Fibroblast of gingiva (primary cell): ENCODE results near the gene MT1E.
A peak's percentile ranks its signal among the peaks of the same experiment; 100 is the strongest.
"Not testable (repeated sequence)": the region's sequence is repeated elsewhere in the genome, so short reads cannot be mapped to it uniquely, and the experiment has no call there.

Source experiments
- DNase-seq: peaks from one replicate; pipeline ENCODE4 v3.0.0-alpha.2; 2011; ENCODE audit warnings: low read depth

The MT1E gene

DNA sequence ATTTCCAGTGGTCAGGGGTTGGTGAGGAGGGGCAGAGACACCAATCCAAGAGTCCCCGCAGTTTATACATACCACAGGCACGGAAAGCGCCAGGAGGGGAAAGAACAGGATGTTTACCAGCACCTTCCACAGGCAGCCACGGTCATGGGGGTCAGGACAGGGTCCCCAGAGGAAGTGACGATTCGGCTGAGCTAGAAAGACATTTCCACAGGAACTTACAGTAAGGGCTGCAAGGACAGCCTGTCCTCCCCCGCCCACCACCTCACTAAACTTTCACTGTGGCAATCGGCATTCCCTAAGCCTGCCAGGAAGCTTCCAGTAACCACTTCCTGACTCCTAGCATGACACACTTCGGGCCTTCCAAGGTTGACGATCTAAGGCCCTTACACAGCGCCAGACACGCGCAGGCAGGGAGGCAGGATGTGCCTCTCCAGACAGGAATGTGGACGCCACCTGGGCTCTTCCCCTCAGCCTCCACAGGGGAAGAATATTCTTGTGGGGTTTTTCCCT is 18.4 kb upstream of the MT1E start:
- DNase-seq = peak; percentile 100

DNA sequence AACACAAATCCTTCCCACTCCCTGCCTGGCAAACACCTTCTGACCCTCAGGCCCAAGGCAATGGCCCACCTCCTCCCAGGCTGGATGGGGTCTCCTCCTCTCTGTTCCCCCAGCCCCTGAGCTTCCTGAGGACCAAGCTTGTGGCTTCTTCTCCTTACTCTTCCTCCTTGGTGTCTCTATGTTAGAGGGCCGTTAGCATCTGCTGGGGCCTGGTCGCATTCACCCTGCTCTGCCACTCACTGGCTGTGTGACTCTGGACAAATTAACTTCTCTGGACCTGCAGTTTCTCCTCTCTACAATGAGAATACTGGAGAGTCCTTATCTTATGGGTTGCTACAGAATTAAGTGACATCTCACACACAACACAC is 17.9 kb upstream of the MT1E start:
- no peak for DNase-seq

DNA sequence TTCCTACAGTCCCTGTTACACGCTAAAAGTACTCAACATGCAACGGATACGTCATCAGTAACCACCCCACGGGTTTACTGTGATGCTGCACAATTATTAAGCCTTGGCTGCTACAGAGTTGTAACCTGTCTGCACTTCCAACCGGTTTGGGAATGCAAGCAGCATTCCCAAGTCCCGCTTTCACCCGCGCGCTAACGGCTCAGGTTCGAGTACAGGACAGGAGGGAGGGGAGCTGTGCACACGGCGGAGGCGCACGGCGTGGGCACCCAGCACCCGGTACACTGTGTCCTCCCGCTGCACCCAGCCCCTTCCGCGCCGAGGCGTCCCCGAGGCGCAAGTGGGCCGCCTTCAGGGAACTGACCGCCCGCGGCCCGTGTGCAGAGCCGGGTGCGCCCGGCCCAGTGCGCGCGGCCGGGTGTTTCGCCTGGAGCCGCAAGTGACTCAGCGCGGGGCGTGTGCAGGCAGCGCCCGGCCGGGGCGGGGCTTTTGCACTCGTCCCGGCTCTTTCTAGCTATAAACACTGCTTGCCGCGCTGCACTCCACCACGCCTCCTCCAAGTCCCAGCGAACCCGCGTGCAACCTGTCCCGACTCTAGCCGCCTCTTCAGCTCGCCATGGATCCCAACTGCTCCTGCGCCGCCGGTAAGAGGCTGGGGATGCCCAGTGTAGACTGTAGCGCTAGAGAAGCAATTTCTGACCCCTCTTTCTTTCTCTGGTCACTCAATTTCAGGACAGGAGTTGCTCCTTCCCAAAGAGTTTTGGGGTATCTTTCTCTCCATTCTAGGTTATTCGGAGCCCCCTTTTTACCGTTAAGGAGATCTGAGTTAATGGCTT is 17.3 kb upstream of the MT1E start, which contains the start of gene MT2A:
Gene MT2A (plus strand): TSS at position 542 of the 833 bp plus-strand sequence. CDS start 72 bp downstream, at position 614.
- DNase-seq = peak; percentile 97

DNA sequence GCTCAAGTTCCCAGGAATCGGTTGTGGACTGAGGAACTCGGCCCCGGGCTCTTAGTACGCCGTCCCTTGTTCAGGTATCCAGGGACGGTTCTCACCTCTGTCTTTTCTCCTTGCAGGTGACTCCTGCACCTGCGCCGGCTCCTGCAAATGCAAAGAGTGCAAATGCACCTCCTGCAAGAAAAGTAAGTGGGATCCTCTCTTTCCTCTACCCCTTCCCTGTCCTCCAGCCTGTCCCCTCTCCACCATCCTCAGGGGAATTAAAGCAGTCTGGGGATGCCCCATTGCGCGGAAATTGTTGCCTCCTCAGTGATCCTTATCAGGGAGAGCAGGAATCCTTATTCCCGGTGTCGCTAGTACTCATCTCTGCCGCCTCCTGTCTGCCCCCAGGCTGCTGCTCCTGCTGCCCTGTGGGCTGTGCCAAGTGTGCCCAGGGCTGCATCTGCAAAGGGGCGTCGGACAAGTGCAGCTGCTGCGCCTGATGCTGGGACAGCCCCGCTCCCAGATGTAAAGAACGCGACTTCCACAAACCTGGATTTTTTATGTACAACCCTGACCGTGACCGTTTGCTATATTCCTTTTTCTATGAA is 16.6 kb upstream of the MT1E start:
- peak; percentile 18 for DNase-seq

DNA sequence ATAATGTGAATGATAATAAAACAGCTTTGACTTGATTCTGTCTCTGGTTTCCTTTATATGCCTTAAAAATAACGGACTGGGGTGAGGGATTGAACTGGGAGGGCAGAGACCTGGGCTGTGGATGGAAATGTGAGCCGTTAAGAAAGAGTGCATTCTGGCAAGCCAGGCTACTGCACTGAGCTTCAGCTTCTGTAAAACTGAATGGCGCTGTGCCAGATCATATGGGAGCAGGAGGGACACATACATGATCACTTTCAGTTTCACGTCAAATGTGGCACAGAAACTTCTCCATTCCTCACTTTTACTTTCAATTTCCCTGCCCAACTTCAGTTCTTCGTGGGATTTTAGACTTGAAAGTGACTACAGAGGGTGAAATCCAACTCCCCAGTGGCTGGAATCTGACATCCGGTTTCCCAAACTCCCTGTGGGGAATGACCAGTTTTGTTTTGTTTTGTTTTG is 16.1 kb upstream of the MT1E start:
- peak; percentile 85 for DNase-seq

DNA sequence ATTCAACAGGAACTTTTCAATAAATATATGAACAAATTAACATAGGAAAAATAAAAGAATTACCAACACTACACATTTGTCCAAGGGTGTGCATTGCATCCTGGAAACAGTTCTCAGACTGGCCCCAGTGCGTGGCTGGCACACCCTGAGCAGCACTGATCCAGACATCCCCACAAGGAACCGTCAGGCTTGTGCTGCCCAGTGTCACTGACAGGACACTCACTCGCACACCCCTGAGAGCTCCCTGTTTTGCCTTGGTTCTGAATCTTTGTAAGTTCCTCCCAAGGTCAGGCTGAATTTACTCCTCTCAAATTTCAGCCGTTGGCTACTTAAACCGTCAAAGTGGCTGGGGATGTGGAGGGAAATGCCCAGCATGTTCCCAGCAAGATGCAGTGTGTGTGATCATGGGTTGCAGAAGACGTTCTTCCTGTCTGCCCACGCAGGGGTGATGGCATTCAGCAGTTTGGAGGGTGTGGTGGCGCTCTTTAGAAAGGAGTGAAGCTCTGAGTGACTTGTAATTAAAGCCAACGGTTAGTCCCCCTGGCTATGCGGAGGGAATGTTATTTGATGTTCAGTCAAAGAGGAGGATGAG is 15.5 kb upstream of the MT1E start:
- DNase-seq = peak; percentile 95

DNA sequence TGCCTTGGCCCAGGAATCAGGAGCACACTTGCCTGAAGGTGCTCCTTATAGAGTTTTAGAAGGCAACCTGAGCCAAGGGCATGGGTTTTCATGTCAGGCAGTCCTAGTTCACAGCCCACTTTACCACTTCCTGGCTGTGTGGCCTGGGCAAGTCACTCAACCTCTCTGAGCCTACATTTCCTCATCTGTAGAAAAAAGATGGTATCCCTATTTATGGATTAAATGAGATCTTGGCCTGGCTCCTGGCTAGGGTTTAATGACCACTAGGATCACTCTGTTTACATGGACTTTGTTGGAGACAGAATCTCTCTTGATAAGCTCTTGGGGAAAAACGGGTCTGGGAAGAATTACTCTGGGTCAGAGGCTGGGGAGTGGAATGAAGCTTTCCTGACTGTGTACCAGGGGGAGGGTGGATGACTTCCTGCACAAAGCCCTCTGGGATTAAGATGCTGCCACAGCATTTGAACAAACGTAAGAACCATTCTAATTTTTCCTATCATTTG is 14.9 kb upstream of the MT1E start:
- DNase-seq = peak; percentile 81

DNA sequence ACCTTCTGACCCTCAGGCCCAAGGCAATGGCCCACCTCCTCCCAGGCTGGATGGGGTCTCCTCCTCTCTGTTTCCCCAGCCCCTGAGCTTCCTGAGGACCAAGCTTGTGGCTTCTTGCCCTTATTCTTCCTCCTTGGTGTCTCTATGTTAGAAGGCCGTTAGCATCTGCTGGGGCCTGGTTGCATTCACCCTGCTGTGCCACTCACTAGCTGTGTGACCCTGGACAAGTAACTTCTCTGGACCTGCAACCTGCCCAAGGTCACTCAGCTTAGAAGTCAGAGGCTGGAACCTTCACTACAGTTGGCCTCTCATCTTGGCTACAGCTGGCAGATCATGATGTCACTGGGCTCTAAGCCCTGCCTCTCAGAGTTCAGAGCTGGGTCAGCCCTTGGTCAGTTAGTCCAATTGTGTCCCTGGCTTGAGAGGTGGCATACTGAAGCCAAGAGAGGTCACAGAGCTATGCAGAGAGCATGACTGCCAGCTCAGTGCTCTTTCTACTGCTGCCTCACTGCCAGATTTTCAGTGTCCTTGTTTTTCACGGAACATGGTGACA is 14.2 kb upstream of the MT1E start:
- peak; percentile 82 for DNase-seq

DNA sequence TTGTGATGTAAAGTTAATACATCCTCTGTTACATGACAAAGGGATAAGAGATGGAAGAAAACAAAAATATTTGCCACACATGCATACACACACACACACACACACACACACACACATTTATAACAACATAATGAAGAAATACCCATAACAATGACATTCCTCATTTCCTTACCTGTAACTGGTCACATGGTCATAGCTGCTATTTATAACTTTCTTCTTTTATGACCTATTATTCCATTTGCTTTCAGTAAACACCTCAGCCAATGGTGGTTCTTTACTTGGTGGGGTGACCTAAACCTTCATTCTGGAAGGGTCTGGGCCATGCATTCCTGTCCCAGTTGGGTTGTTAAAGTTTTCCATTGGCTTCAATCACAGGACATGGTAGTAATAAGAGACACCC is 11.9 kb upstream of the MT1E start:
- no peak for DNase-seq

DNA sequence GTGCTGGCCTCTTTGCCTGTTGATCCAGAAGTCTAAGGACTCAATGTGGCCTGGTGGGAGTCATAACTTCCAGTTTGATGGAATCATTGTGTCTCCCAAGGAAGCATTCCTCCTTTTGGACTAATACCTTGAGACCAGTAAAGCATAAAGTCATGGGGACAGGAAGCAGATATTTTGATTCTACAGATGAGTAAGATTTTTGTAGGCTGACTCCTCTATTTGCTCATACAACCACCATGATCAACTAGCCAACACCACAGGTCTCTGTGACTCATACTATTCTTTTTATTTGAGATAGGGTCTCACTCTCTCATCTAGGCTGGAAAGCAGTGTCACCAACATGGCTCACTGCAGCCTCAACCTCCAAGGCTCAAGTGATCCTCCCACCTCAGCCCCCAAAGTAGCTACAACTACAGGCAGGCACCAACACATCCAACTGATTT is 11.0 kb upstream of the MT1E start:
- no peak for DNase-seq

DNA sequence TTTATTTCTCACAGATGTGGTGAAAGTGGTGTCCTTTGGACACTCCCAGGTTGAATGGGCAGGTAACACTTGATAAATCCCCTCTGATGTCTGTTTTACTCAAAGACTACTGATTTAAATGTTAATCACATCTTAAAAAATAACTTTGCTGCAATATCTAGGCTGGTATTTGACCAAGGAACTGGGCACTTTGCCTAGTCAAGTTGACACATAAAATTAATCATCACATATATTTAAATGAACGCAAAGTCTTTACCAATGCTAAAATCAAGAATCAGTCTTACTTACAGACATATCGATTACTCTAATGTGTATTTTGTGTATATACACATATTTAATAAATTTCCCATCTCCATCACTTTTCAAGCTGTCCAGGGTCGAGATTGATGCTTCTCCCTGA is 10.2 kb upstream of the MT1E start:
- peak; percentile 54 for DNase-seq

DNA sequence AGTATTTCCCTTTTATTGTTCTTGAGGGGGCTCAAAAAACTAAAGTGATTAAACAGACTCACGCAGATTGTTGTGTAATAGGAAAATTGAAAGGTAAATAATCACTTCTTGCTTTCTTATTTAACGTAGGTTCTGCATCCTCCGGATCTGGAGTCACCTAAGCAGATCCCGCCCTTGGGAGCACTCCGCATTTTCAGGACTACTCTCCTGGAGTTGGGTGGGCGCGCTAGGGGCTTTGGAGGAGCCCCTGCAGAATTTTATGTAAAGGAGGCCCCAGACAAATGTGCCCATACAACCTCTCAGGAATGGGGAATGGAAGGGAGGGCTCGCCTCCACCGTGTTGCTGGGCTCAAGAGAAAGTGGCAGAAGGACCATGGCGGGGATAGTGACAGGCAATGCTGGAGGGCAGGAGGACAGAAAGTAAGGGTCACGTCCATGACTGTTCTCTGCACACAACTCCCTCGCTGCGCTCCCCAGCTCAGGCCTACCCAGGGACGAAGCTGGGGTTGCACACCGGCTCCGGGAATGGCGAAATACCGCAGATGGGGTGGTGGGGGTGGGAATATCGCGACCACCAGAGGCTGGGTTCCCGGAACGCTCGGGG is 8.9 kb upstream of the MT1E start:
- DNase-seq = no peak

DNA sequence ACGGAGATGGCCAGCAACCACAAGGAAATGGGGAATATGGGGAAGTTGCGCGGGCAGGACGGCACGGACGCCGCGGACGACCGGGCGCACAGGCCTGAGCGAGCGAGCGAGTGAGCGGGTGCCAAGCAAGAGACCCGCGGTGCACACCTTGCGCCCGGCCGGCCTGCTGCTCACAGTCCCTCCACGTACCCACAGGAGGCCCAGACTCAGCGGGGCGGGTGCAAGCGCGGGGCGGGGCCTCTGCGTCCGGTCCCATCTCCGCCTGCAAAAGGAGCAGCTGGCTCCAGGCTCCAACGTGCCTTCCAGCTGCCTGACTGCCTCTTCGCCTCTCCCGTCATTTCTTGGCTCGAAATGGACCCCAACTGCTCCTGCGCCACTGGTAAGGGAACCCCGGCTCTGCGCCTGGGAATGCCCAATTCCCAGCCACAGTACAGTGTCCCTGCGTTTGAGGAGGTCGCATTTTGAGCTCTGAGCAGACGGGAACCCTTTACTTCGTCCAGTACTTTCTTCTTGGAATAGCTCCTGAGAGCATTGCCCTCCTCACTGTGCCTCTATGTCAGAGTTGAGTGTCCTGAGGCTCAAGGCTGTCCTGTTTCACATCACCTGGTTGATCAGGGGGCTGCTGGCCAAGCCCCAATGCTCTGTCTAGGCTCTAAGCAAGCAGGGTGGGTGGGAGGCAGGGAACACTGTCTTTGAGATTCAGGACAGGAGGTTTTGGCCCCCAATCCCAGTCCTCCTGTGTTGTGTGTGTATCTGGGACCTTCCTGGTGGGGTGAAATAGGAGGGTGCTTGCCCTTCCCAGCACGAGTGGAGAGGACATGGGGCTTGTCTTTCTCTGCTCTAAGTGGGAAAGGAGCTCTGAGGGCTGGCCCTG is 8.1 kb upstream of the MT1E start:
- peak; percentile 82 for DNase-seq

DNA sequence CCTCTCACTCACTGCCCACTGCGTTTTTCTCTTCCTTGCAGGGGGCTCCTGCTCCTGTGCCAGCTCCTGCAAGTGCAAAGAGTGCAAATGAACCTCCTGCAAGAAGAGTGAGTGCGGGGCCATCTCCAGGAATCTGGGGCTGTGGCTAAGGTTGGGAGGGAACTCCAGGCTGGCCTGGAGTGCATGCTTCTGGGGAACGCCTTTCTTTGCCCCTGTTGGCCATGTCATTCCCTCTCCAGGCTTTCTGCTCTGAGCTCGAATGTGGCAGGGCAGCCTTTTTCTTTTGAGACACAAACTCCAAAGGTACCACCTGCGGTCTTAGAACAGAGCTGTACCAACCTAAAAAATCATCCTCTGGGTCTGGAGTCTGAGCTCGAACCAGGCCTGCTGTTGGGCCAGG is 7.4 kb upstream of the MT1E start:
- DNase-seq = no peak

DNA sequence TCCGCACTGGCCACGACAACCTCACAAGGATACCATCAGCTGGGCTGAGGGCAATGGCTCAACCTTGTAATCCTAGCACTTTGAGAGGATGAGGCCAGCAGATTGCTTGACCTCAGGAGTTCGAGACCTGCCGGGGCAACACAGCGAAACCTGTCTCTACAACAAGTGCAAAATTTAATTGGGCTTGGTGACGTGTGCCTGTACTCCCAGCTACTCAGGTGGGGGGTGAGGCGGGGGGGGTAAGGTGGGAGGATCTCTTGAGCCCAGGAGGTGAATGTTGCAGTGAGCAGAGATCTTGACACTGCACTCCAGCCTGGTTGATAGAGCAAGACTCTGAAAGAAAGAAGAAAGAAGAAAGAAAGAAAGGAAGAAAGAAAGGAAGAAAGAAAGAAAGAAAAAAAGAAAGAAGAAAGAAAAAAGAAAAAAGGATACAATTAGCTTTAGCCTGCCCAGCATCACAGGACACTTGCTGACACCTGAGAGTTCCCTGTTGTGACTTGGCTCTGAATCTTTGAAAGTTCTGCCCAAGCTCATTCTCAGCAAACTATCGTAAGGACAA is 5.2 kb upstream of the MT1E start:
- DNase-seq = no peak

DNA sequence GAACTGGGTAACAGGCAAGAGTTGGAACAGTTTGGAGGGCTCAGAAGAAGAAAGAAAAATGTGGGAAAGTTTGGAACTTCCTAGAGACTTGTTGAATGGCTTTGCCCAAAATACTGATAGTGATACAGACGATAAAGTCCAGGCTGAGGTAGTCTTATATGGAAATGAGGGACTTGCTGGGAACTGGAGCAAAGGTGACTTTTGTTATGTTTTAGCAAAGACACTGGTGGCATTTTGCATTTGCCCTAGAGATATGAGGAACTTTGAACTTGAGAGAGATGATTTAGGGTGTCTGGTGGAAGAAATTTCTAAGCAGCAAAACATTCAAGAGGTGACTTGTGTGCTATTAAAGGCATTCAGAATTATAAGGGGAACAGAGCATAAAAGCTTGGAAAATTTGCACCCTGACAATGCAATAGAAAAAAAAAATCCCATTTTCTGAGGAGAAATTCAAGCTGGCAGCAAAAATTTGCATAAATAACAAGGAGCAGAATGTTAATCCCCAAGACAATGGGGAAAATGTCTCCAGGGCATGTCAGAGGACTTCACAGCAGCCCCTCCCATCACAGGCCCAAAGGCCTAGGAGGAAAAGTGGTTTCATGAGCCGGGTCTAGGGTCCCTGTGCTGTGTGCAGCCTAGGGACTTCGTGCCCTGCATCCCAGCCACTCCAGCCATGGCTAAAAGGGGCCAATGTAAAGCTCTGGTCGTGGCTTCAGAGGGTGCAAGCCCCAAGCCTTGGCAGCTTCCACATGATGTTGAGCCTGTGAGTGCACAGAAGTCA is 3.7 kb upstream of the MT1E start:
- DNase-seq = not testable (repeated sequence)

DNA sequence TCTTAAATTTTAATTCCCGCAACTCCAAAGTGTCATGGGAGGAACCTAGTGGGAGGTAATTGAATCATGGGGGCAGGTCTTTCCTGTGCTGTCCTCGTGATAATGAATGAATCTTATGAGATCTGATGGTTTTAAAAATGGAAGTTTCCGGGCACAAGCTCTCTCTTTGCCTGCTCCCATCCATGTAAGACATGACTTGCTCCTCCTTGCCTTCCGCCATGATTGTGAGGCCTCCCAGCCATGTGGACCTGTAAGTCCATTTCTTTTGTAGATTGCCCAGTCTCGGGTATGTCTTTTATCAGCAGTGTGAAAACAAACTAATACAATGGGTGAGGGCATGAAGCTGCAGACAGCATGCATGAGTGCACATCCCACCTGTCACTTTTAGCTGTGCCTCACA is 2.4 kb upstream of the MT1E start:
- DNase-seq = not testable (repeated sequence)

DNA sequence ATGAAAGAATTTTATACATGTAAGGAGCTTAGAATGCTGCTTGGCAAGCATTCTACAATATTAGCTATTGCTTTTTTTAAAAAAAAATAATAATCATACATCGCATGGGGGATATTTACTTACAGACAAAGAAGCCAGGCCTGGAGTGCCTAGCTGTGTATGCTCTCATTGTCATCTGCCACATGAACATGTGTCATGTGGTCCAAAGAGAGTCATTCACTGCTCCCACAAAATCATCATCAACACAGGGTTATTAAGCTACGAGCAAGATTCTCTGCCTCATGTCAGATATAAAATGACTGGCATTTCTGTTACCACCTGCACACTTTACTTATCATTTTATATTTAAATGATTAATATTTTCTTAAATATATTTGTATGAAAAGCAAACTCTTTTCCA is 1.9 kb upstream of the MT1E start:
- no peak for DNase-seq

DNA sequence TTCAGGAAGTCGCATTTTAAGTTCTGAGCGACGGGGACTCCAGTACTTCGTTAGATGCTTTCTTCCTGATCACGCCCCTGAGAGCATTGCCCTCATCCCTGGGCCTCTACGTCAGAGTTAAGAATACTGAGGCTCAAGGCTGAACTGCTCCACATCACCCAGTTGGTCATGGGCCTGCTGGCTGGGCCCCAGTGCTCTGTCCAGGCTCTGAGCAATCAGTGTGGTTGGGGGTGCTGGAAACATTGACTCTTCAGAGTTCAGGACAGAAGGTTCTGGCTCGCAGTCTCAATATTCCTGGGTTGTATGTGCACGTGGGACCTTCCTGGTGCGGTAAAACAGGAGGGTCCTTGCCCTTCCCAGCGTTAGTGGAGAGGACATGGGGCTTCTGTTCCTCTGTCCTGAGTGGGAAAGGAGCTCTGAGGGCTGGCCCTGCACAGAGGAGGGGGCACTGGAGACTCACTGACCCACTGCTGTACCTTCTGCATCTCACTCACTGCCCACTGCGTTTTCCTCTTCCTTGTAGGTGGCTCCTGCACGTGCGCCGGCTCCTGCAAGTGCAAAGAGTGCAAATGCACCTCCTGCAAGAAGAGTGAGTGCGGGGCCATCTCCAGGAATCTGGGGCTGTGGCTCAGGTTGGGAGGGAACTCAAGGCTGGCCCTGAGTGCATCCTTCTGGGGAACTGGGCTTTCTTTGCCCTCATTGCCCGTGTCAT is 518 bp downstream of the MT1E start:
- DNase-seq = peak; percentile 90
